Activated naive CD4-positive, alpha-beta T cell treated with Interleukin-2 at 50 U/mL for 16 hours (primary cell): Measurements from ENCODE around the gene ATP8B3.

Experiments
- DNase-seq: peaks from one replicate; pipeline ENCODE4 v3.0.0-alpha.2; 2020

Gene ATP8B3

GRCh38 chr19:1851654-1852580 lies 39.8 kb upstream of the ATP8B3 start:
- DNase-seq: peak; percentile 48

- DNase-seq: no peak
Measured at GRCh38 chr19:1850809-1851653, 39.0 kb upstream of the ATP8B3 start.

- DNase-seq: no peak
Measured at GRCh38 chr19:1849886-1850398, 37.9 kb upstream of the ATP8B3 start.

GRCh38 chr19:1849132-1849474 lies 37.0 kb upstream of the ATP8B3 start:
- no peak for DNase-seq

- DNase-seq: peak; percentile 97
Measured at GRCh38 chr19:1848399-1849131, 36.5 kb upstream of the ATP8B3 start, which contains the start of gene REXO1. TSS of gene REXO1 (minus strand) at chr19:1848483. CDS start at chr19:1848358, 125 bp downstream.

- peak; percentile 27 for DNase-seq
Measured at GRCh38 chr19:1847684-1848398, 35.8 kb upstream of the ATP8B3 start.

- DNase-seq: no peak
Measured at GRCh38 chr19:1847348-1847683, 35.2 kb upstream of the ATP8B3 start.

- DNase-seq: no peak
Measured at GRCh38 chr19:1846517-1847204, 34.6 kb upstream of the ATP8B3 start.

- no peak for DNase-seq
Measured at GRCh38 chr19:1845642-1846041, 33.6 kb upstream of the ATP8B3 start.

GRCh38 chr19:1845125-1845515 lies 33.0 kb upstream of the ATP8B3 start:
- DNase-seq: no peak

- no peak for DNase-seq
Measured at GRCh38 chr19:1844513-1845124, 32.5 kb upstream of the ATP8B3 start.

- no peak for DNase-seq
Measured at GRCh38 chr19:1843646-1844394, 31.7 kb upstream of the ATP8B3 start.

- DNase-seq: no peak
Measured at GRCh38 chr19:1843116-1843515, 31.0 kb upstream of the ATP8B3 start.

- no peak for DNase-seq
Measured at GRCh38 chr19:1841209-1841924, 29.3 kb upstream of the ATP8B3 start.

GRCh38 chr19:1840541-1841115 lies 28.6 kb upstream of the ATP8B3 start:
- DNase-seq: no peak

GRCh38 chr19:1839658-1840540 lies 27.8 kb upstream of the ATP8B3 start:
- no peak for DNase-seq

GRCh38 chr19:1837625-1838105 lies 25.6 kb upstream of the ATP8B3 start:
- peak; percentile 71 for DNase-seq

- DNase-seq: no peak
Measured at GRCh38 chr19:1837222-1837565, 25.1 kb upstream of the ATP8B3 start.
